HepG2 (cell line): Measurements from ENCODE around the gene FAT1. TPM values are rescaled to one million over a fixed set of nuclear protein-coding genes. Genes with fewer than 3 reads are reported as not detected.
A peak's percentile ranks its signal among the peaks of the same experiment; 100 is the strongest.

Experiments used
- CBX5 ChIP-seq: sonication (generic); formaldehyde crosslinking; IDR thresholded peaks from 2 replicates; pipeline ENCODE4 v1.4.0; 2020; ENCODE audit warnings: missing genetic modification reagents, borderline replicate concordance
- CHD4 ChIP-seq: fragments of 200-600 bp; sonication (generic); IDR thresholded peaks from 2 replicates; pipeline ENCODE4 v1.7.0; 2017; ENCODE audit warnings: mild to moderate bottlenecking, low read length, borderline replicate concordance
- ESRRA ChIP-seq: sonication (generic); formaldehyde crosslinking; IDR thresholded peaks from 2 replicates; pipeline ENCODE4 v1.5.1; 2020; ENCODE audit warnings: mild to moderate bottlenecking, low read depth, missing genetic modification reagents
- FOXK1 ChIP-seq: sonication (generic); formaldehyde crosslinking; IDR thresholded peaks from 2 replicates; pipeline ENCODE4 v1.4.0; 2020; ENCODE audit warnings: low read depth, missing genetic modification reagents, borderline replicate concordance
- HDAC6 ChIP-seq: fragments of 200-600 bp; sonication (generic); IDR thresholded peaks from 2 replicates; pipeline ENCODE4 v1.7.0; 2017; ENCODE audit warnings: mild to moderate bottlenecking, antibody characterized with exemption, low read length, low read depth
- NFIB ChIP-seq: sonication (generic); formaldehyde crosslinking; IDR thresholded peaks from 2 replicates; pipeline ENCODE4 v1.9.0; 2021; ENCODE audit warnings: missing genetic modification reagents, mild to moderate bottlenecking, borderline replicate concordance
- NFYB ChIP-seq: sonication (generic); formaldehyde crosslinking; IDR thresholded peaks from 2 replicates; pipeline ENCODE4 v1.4.0; 2020; ENCODE audit warnings: missing genetic modification reagents
- SALL1 ChIP-seq: sonication (generic); formaldehyde crosslinking; IDR thresholded peaks from 2 replicates; pipeline ENCODE4 v1.8.0; 2022; ENCODE audit warnings: mild to moderate bottlenecking, missing genetic modification reagents
- SAP130 ChIP-seq: IDR thresholded peaks from 2 replicates; pipeline ENCODE4 v1.6.1; 2016; ENCODE audit warnings: low read depth
- SNAI1 ChIP-seq: sonication (generic); formaldehyde crosslinking; IDR thresholded peaks from 2 replicates; pipeline ENCODE4 v1.5.0; 2020; ENCODE audit warnings: mild to moderate bottlenecking, missing genetic modification reagents, borderline replicate concordance
- ZFP90 ChIP-seq: sonication (generic); formaldehyde crosslinking; IDR thresholded peaks from 2 replicates; pipeline ENCODE4 v1.8.0; 2022; ENCODE audit warnings: missing genetic modification reagents, mild to moderate bottlenecking, inconsistent platforms, borderline replicate concordance
- ZNF205 ChIP-seq: IDR thresholded peaks from 2 replicates; pipeline ENCODE4 v1.6.1; 2018; ENCODE audit warnings: missing biosample characterization, missing genetic modification reagents
- ZNF264 ChIP-seq: sonication (generic); formaldehyde crosslinking; IDR thresholded peaks from 2 replicates; pipeline ENCODE4 v1.4.0; 2020; ENCODE audit warnings: missing genetic modification reagents
- ZNF350 ChIP-seq: sonication (generic); formaldehyde crosslinking; IDR thresholded peaks from 2 replicates; pipeline ENCODE4 v1.4.0; 2020; ENCODE audit warnings: mild to moderate bottlenecking, low read depth, missing genetic modification reagents, borderline replicate concordance
- ZNF674 ChIP-seq: sonication (generic); formaldehyde crosslinking; IDR thresholded peaks from 2 replicates; pipeline ENCODE4 v1.5.0; 2020; ENCODE audit warnings: low read depth, mild to moderate bottlenecking, missing genetic modification reagents
- ZNF7 ChIP-seq: IDR thresholded peaks from 2 replicates; pipeline ENCODE4 v1.6.1; 2016; ENCODE audit warnings: missing biosample characterization, missing genetic modification reagents
- ZNF839 ChIP-seq: sonication (generic); formaldehyde crosslinking; IDR thresholded peaks from 2 replicates; pipeline ENCODE4 v1.4.0; 2020; ENCODE audit warnings: missing genetic modification reagents, mild to moderate bottlenecking, borderline replicate concordance
- polyA plus RNA-seq, 8 experiments: library from polyadenylated mRNA; depleted of rRNA in 3 of 8; stranded (reverse) in 7 of 8; unstranded in 1 of 8; fragments of >200 nt; fragmentation: Illumina TruSeq in 4 of 8; extraction: Trizol in 4 of 8; gene quantifications; 2 replicates each; pipeline versions ENCODE4 v1.2.1 to v1.2.3, GENCODE V29; 2011 to 2016; ENCODE audit warnings: low read depth in 4 of 8, missing spikeins in 1 of 8, mixed read lengths in 1 of 8; ENCODE audit not compliant: insufficient read depth in 1 of 8
- total RNA-seq, 5 experiments: library from RNA; depleted of rRNA; stranded (reverse); fragments of >200 nt; fragmentation: Illumina TruSeq; extraction: Trizol; gene quantifications; 2 replicates each; pipeline ENCODE4 v1.2.3, GENCODE V29; 2016; ENCODE audit warnings: low read depth in 1 of 5
- TF ChIP-seq, protein P1 (sequence below): sonication (generic); formaldehyde crosslinking; IDR thresholded peaks from 2 replicates; pipeline ENCODE4 v1.4.0; 2020; ENCODE audit warnings: mild to moderate bottlenecking, missing genetic modification reagents, borderline replicate concordance
- TF ChIP-seq, protein P2 (sequence below): sonication (generic); formaldehyde crosslinking; IDR thresholded peaks from 2 replicates; pipeline ENCODE4 v1.4.0; 2020; ENCODE audit warnings: missing genetic modification reagents
- TF ChIP-seq, protein P3 (sequence below): sonication (generic); formaldehyde crosslinking; IDR thresholded peaks from 2 replicates; pipeline ENCODE4 v1.5.0; 2020; ENCODE audit warnings: missing genetic modification reagents, mild to moderate bottlenecking, borderline replicate concordance
- TF ChIP-seq, protein P4 (sequence below): sonication (generic); formaldehyde crosslinking; IDR thresholded peaks from 2 replicates; pipeline ENCODE4 v1.4.0; 2020; ENCODE audit warnings: missing genetic modification reagents, borderline replicate concordance
- TF ChIP-seq, protein P5 (sequence below): sonication (generic); formaldehyde crosslinking; IDR thresholded peaks from 2 replicates; pipeline ENCODE4 v1.8.0; 2022; ENCODE audit warnings: missing genetic modification reagents, mild to moderate bottlenecking, inconsistent platforms, borderline replicate concordance

FAT1 gene
- total and polyA plus RNA-seq, 2 of the 13 experiments (the other 11 are each of a cell fraction or from before 2014, with no cell fraction given), result 185 to 216 TPM

DNA sequence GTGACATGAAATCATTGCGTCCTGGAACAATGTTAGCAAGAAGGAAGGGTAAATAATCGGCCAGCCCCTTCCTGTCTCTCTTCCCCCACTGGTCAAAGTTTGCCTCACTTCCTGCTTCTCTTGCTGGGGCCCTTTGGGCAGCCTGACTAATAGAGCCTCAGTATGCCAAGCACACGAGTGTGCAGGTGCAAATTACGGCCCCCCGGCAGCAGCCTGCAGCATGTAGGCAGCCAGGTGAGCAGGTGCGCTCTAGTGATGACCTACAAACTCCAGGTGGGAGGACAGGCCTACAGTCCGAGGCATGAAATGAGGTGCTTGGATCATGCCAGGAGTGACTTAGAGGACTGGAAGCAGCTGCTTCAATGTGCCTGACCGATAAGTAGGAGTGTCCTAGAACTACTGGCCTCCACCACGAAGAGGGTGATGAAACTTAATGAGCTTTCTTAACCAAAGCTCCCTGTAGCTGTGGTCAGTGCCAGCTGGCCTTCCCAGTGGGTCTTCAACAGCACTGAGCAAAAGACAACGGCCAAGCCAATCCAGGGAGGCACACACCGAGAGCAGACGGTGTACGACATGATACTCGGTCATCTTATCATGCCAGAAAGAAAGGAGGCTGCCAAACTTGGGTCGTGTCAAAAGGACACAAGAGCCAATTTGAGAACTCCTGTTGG, 26.1 kb upstream of the FAT1 start (continued):
- TF ChIP-seq, protein P1, sequence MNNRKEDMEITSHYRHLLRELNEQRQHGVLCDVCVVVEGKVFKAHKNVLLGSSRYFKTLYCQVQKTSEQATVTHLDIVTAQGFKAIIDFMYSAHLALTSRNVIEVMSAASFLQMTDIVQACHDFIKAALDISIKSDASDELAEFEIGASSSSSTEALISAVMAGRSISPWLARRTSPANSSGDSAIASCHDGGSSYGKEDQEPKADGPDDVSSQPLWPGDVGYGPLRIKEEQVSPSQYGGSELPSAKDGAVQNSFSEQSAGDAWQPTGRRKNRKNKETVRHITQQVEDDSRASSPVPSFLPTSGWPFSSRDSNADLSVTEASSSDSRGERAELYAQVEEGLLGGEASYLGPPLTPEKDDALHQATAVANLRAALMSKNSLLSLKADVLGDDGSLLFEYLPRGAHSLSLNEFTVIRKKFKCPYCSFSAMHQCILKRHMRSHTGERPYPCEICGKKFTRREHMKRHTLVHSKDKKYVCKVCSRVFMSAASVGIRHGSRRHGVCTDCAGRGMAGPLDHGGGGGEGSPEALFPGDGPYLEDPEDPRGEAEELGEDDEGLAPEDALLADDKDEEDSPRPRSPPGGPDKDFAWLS (CRISPR knock-in tag), result no peak
- TF ChIP-seq ESRRA (CRISPR knock-in tag) (no peak), FOXK1 (CRISPR knock-in tag) (no peak; the same call in 1 of the 2 replicates), ZNF264 (CRISPR knock-in tag) (no peak), SALL1 (peak; percentile 63), ZFP90 (CRISPR knock-in tag) (peak; percentile 46; the same call in 1 of the 2 replicates), CHD4 (no peak), NFYB (CRISPR knock-in tag) (no peak), SAP130 (CRISPR knock-in tag) (peak; percentile 36), ZNF839 (CRISPR knock-in tag) (no peak), HDAC6 (no peak), ZNF205 (no peak), NFIB (CRISPR knock-in tag) (no peak), ZNF674 (CRISPR knock-in tag) (no peak), SNAI1 (CRISPR knock-in tag) (no peak), ZNF350 (CRISPR knock-in tag) (no peak), ZNF7 (CRISPR knock-in tag) (no peak), CBX5 (CRISPR knock-in tag) (peak; percentile 71; the same call in 1 of the 2 replicates)
- TF ChIP-seq, protein P2, sequence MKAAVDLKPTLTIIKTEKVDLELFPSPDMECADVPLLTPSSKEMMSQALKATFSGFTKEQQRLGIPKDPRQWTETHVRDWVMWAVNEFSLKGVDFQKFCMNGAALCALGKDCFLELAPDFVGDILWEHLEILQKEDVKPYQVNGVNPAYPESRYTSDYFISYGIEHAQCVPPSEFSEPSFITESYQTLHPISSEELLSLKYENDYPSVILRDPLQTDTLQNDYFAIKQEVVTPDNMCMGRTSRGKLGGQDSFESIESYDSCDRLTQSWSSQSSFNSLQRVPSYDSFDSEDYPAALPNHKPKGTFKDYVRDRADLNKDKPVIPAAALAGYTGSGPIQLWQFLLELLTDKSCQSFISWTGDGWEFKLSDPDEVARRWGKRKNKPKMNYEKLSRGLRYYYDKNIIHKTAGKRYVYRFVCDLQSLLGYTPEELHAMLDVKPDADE (CRISPR knock-in tag), result no peak
- TF ChIP-seq, protein P3, sequence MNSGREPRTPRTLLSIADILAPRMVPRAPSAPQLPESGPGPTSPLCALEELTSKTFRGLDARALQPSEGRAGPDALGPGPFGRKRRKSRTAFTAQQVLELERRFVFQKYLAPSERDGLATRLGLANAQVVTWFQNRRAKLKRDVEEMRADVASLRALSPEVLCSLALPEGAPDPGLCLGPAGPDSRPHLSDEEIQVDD, result no peak
- TF ChIP-seq, protein P4, sequence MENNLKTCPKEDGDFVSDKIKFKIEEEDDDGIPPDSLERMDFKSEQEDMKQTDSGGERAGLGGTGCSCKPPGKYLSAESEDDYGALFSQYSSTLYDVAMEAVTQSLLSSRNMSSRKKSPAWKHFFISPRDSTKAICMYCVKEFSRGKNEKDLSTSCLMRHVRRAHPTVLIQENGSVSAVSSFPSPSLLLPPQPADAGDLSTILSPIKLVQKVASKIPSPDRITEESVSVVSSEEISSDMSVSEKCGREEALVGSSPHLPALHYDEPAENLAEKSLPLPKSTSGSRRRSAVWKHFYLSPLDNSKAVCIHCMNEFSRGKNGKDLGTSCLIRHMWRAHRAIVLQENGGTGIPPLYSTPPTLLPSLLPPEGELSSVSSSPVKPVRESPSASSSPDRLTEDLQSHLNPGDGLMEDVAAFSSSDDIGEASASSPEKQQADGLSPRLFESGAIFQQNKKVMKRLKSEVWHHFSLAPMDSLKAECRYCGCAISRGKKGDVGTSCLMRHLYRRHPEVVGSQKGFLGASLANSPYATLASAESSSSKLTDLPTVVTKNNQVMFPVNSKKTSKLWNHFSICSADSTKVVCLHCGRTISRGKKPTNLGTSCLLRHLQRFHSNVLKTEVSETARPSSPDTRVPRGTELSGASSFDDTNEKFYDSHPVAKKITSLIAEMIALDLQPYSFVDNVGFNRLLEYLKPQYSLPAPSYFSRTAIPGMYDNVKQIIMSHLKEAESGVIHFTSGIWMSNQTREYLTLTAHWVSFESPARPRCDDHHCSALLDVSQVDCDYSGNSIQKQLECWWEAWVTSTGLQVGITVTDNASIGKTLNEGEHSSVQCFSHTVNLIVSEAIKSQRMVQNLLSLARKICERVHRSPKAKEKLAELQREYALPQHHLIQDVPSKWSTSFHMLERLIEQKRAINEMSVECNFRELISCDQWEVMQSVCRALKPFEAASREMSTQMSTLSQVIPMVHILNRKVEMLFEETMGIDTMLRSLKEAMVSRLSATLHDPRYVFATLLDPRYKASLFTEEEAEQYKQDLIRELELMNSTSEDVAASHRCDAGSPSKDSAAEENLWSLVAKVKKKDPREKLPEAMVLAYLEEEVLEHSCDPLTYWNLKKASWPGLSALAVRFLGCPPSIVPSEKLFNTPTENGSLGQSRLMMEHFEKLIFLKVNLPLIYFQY (CRISPR knock-in tag), result no peak
- TF ChIP-seq, protein P5, sequence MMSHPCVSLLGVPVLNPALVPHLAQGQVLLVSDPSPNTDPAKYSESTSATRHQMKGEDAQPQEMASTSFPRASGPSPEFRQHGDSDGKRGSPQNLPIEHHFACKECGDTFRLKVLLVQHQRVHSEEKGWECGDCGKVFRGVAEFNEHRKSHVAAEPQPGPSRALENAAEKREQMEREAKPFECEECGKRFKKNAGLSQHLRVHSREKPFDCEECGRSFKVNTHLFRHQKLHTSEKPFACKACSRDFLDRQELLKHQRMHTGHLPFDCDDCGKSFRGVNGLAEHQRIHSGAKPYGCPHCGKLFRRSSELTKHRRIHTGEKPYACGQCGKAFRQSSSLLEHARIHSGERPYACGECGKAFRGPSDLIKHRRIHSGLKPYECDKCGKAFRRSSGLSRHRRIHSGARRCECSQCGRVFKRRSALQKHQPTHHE (CRISPR knock-in tag), result no peak
